Keratinocyte (primary cell): ENCODE measurements around the gene SMYD1.

Experiments used
- CTCF ChIP-seq, 3 experiments: IDR thresholded peaks in 1 of 3; conservative IDR thresholded peaks in 1 of 3; optimal IDR thresholded peaks in 1 of 3; 2 replicates in 2 of 3; 3 replicates in 1 of 3; pipeline versions ENCODE3 to v1.5.1; 2011; ENCODE audit warnings: low read length in 3 of 3, mild to moderate bottlenecking in 3 of 3, moderate library complexity in 2 of 3, control low read depth in 1 of 3, inconsistent platforms in 1 of 3; ENCODE audit not compliant: insufficient read depth in 2 of 3; ENCODE audit errors: extremely low read depth in 1 of 3
- EZH2 ChIP-seq: IDR thresholded peaks from one replicate; pipeline ENCODE4 v1.6.1; 2012; ENCODE audit warnings: inconsistent platforms, mild to moderate bottlenecking, low read length, moderate library complexity

GRCh38 chr2:88049622-88050021, 18.0 kb upstream of the SMYD1 start:
- no peak for TF ChIP-seq CTCF (optimal IDR thresholded peaks at IDR 0.05 in 1 of 3, IDR thresholded peaks at IDR 0.05 in 1 of 3, conservative IDR thresholded peaks at IDR 0.05 in 1 of 3; ENCODE audit: extremely low read depth in 1 of 3, insufficient read depth in 2 of 3, low read length in 3 of 3)
- no peak for TF ChIP-seq EZH2
